ENCODE results near the gene BCAS1.

BCAS1 gene, protein sequence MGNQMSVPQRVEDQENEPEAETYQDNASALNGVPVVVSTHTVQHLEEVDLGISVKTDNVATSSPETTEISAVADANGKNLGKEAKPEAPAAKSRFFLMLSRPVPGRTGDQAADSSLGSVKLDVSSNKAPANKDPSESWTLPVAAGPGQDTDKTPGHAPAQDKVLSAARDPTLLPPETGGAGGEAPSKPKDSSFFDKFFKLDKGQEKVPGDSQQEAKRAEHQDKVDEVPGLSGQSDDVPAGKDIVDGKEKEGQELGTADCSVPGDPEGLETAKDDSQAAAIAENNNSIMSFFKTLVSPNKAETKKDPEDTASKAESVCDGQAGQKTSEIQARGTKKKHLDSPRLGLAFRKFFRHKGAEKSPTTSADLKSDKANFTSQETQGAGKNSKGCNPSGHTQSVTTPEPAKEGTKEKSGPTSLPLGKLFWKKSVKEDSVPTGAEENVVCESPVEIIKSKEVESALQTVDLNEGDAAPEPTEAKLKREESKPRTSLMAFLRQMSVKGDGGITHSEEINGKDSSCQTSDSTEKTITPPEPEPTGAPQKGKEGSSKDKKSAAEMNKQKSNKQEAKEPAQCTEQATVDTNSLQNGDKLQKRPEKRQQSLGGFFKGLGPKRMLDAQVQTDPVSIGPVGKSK

DNA sequence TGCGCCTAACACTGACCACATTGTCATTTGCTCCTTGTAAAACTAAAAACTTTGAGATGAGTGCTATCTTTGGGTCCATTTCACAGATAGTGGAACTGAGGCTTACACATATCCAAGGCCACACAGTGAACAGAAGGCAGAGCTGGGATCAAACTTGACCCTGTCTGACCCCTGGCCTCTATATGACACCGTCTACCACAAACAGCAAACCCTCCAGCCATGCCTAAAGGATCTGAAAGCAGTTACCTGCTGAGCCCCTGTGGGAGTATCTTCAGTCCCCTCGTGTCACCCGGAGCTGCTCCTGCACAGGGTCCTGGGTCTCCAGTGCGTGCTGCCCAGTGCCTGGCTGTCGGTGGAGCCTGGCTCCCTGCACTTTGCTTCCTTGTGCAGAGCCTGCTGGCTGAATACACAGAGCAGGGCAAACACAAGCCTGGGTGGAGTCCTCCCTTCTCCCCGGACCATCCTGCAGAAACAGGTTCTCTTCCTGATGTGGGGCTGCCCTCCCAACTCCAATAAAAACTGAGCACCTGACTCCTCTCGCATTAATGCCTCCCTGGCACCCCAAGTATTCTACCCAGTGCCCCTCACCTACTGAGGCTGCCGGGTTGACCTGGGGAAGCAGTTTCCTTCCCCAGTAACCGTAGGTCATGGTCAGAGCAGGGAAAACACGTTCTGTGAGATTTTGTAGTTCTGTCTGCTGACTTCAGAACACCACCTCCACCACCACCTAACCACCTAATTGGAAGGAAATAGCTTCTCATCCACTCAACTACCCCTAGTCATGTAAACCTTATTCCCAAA, at the start of gene BCAS1:
Gene BCAS1 (minus strand): TSS at position 408 of the 801 bp plus-strand sequence. CDS start 11,876 bp downstream, outside the sequence.
- no peak for DNase-seq

DNA sequence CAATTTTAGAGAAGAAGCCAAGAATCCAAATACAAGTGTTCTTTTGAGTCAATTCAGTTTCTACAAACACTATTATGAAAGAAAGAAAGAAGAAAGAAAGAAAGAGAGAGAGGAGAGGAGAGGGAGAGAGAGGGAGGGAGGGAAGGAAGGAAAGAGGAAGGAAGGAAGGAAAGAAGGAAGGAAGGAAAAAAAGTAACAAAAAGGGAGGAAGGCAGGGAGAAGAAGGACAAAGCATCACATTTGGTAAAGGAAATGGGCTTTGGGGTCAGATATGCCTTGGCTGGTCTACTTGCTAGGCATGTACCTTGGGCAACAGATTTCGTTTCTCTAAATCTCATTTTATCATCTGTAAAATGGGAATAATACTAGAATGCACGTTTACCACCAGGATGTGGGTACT, 49.4 kb upstream of the BCAS1 start:
- no peak for DNase-seq

DNA sequence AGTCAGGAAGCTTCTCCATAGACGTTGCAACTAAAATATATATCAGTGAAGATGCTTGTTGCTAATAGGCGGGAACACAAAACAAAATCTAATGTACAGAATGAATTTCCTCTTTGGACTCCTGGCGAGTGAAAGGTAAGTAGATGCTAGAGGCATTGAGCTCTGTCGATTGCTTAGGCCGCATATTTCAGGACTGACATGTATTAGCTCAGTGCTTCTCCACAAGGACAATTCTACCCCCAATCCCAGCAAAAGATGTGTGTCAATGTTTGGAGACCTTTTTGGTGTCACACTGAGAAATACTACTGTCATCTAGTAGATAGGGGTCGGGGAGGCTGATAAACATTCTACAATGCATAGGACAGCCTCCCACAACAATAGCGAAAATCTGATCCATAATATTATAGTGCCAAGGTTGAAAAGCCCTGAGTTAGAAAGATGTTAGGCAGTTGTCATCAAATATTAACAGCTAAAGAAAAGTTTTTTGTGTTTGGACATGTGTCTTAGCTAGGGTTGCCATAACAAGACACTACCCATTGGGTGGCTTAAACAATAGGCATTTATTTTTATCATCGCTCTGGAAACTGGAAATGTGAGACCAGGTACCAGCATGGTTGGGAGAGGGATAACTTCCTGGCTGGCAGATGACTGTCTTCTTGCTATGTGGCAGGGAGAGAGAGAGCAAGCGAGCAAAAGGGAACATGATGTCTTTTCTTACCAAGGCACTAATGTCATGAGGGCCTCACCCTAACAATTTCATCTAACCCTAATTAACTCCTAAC, 48.0 kb upstream of the BCAS1 start:
- no peak for DNase-seq

DNA sequence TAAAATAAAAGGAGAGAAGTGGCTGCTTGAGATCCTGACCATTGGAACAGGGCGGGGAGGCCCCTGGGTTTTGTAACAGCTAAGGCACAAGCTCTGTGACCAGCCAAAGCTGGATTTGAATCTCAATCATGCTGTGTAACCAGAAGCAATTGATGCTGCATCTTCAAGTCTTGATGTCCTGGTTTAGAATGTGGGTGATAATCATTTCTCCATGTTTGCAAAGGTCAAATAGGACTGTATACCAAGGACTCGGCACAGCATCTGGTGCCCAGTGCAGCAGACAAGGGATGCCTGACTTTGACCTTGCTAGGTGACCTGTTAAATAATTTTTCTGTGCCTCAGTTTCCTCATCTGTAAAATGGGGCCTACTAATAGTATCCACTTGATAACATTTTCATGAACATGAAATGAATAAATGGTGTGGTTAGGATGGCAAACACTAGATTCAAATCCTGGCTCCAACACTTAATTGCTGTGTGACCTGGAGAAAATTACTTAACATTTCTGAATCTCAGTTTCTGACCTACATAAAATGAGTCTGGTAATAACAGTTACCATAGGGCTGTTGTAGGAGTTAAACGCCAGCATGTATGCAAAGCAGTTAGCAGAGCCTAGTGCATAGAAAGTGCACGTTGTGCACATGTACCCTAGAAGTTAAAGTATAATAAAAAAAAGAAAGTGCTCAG, 46.3 kb upstream of the BCAS1 start:
- DNase-seq: no peak

DNA sequence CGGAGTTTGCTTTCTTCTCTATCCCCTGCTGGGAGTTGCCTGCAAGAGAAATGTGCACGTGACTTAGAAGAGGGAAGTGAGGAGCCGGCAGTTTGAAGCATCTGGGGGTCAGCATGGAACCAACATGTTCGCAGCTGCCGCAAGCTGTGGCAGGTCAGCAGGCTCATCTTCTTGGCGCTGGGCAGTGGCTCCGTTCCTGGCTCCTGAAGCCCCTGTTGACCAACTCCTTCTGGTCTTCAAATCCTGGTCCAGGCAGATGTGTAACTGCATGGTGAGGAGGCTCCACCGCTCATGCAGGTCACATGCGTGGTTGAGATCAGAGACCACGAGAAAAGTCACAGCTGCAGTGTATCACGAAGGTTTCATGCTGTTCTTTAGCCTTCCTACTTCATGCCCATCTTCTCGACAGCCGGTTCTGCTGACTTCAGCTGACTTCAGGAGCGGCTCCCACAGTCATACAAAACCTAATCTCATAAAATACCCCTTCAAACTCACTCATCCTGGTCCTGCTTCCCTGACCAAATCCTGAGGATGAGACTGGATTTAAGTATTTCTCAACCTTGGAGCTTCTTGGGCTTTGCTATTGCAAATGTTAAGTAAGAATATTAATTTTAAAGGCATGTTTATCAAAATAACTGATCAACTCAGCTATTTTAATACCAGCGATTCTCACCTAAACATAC, 44.9 kb upstream of the BCAS1 start:
- DNase-seq: no peak

DNA sequence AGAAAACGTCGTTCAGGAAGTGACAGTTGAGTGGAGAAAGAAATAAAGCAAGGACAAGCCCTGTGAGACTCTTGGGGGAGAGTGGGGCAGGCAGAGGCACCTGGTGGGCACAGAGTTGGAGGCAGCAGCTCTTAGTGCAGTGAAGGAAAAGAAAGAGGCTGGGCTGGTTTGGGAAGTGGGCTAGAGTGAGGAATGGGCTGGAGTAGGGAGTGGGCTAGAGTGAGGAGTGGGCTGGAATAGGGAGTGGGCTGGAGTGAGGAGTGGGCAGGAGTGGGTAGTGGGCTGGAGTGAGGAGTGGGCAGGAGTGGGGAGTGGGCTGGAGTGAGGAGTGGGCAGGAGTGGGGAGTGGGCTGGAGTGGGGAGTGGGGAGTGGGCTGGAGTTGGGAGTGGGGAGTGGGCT, 43.7 kb upstream of the BCAS1 start:
- no peak for DNase-seq

DNA sequence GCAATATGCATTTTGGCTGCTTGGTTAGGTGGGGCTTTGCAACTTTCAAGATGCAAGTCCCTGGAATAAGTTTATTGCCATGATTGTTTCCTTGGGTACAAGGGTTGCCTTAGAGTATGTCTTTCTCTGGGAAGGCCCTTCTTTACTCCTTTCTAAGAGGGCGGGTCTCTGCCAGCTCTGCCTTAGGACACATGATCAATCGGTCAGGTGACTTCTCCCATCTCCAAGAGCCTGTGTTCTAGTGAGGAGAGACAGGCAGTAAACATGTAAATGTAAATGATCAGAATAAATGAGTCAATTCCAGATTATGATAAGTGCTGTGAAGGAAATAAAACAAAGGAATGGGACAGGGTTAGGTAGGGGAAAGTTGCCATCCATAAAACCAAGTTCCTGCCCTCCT, 43.2 kb upstream of the BCAS1 start:
- no peak for DNase-seq

DNA sequence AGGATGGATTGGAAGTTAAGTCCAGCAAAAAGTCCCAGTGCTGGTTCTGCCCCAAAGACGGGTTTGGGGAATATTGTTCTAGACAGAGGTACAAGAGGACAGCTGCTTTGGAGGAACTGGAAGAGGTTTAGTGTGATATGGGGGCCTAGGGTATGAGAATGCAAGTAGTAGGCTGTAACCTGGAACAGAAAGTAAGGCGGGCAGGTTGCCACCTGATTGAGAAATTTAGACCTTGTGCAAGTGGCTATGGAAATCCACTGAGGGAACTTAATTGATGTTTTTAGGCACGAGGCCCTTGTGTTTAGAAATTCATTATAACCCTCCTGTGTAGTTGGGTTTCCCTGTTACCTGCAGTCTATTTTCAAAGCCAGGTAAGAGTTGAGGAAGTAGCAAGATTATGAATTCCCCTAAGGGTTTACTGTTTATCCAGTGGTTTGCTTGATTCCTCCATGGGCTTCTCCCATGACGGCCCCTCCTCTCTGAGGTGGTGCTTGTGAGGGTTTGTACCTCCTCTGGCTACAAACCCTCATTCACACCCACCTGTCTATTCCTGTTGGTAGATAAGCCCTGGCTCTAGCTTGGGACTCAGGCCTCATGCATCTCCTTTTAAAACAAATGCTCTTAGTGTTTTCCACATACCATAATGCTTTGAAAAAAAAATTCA, 42.0 kb upstream of the BCAS1 start:
- DNase-seq: no peak

DNA sequence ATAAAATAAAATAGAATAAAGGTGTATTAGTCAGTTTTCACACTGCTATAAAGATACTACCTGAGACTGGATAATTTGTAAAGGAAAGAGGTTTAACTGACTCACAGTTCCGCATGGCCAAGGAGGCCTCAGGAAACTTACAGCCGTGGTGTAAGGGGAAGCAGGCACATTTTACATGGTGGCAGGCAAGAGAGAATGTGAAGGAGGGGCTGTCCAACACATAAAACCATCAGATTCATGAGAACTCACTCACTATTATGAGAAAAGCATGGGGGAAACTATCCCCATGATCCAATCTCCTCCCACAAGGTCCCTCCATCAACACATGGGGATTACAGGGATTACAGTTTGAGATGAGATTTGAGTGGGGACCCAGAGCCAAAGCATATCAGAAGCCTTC, 41.1 kb upstream of the BCAS1 start:
- DNase-seq: no peak

DNA sequence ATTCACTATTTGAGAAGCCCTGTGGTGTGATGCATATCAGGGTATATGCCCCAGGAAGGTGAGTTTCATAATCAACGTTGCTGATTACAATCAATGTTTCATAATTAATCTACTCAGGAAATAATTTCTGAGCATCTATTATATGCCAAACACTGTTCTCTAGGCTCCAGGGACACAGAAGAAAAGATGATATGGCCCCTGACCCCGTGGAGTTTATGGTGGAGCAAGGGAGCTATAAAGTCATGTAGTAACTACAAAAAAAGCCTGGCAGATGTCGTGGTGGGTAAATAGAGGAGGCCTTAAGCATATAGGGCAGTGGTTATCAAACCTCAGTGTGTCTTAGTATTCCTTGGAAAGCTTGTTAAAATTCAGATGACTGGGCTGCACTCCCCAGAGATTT, 40.1 kb upstream of the BCAS1 start:
- DNase-seq: no peak

DNA sequence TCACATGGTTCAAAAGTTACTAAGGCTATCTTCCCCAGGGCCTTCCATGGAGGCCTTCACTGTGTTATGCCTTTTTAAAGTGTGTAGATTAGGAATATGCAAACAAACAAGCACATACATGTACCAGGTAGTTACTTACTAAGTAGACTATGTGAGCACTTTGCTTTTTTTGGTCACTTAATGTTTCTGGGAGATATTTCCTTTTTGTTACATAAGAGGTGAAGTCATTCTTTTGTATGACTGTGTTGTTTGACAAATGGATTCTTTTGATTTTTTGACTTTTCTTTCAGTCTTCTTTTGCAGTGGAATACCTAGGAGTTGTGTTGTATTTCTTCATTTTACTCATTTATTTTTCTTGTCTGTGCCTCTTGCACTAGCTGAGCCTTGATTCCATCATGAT, 39.6 kb upstream of the BCAS1 start:
- no peak for DNase-seq

DNA sequence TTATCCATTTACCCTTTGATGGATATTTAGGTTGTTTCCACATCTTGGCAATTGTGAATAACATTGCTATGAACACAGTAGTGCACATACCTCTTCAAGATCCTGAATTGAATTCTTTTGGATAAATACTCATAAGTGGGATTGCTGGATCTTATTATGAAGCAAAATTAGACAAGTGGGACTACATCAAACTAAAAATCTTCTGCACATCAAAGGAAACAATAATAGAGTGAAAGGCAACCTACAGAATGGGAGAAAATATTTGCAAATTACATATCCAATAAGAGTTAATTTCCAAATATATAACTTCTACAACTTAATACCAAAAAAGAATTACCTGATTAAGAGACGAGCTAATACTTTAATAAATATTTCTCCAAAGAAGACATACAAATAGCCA, 38.4 kb upstream of the BCAS1 start:
- DNase-seq: no peak

DNA sequence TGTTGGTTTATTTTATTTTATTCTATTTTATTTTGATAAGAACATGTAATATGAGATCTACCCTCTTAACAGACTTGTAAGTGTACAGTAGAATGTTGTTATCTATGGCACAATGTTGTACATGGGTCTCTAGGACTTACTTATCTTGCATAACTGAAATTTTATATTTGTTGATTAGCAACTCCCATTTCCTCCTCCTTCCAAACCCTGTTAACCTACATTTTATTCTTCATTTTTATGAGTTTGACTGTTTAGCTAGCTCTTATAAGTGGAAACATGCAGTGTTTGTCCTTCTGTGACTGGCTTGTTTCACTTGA, 37.9 kb upstream of the BCAS1 start:
- no peak for DNase-seq

DNA sequence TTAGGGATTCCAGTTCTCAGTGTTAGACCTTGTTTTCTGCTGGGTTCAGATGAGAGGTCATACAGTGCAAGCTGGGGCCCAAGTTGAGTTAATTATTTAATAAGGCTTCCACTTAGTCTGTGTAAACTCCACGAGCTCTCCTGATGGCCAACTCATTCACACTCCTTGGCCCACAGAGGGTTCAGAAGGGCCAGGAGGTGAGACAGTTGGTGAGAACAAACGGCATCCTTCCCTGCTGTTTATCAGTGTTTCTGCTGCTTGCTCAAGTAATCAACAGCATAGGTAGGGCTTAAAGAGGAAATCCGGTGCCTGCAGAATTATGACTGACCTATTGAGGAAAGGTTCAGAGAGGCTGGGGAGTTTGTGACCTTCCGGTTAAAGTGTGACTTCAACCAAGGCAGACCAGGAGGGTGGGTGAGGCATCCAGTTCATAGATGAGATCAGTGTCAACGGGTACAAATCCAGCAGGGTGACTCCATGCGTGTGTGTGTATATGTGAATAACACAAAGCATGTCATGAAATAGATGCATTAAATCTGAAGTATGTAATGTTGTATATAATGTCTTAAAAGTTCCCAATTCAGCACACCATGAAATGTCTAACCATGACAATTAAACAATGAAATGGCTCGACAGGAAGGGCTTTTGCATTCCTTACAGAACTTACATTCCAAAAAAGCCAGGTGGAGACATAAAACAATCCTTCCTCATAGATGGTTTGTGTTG, 37.4 kb upstream of the BCAS1 start:
- DNase-seq: no peak

DNA sequence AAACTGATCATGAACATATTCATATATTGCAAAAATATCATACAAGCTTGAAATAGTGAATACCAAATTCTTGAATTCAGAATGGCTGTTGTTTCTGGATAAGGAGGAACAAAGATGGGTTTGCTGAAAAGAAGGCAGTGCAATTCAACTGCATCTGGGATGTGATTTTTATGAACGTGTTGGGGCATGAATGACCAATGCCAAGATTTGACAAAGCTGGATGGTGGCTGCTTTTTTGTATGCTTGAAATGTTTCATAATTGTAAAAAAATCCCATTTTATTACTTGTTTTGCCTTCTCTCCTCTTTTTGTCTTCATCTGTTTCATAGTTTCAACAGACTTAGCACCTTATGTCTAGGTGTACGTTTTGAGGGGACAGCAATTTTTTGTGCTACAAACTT, 36.8 kb upstream of the BCAS1 start:
- DNase-seq: no peak

DNA sequence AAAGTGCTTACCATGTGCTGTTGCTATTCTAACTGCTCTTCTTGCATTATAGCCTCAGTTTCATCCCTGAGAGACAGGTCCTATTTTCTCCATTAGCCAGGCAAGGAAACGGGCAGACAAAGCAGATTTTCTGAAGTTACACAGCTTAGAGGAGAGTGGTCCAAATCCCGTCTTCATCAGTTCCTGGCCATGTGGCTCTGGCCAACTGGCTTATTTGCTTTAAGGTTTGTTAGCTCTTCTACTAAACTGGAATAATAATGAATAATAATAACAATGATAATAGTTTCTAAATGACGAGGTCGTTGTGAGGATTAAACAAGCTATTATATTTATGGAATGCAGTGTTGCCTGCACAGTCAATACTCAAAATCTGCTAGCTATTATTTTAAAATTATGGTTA, 35.8 kb upstream of the BCAS1 start:
- no peak for DNase-seq

DNA sequence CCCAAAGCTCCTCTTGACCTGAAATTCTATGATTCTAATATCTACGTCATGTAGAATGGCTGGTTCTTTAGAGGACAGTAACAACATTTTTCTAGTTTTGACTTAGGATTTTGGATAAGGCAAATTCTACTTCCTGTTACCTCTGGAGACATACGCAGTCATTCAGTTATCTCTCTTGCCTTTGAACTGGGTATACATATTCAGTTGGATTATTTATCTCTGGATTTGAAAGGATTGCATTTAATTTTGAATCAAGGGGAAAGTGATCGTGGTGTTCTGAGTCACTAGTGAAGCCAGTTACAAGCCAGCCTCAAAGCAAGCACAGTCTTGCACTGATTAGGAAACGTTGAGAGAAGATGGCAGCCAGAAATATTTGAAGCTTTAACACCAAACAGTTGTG, 35.3 kb upstream of the BCAS1 start:
- no peak for DNase-seq

DNA sequence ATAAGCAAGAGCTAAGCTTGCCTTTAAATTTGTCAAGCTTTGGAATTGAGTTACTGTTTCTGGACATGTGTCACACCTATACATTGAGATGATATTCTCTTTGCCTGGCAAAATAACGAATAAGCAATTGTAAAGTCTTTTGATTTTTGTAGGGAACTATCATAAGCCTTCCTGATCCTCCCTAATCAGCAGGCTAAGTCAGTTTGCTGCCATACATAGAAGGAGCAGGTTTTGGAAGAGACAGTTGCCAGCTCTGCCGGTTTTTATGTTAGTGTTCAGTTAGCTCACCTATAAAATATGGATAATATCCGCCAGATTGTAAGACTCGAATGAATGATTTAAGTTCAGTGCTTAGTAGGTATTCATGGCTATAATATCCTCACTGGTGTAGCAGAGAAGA, 34.4 kb upstream of the BCAS1 start:
- no peak for DNase-seq

DNA sequence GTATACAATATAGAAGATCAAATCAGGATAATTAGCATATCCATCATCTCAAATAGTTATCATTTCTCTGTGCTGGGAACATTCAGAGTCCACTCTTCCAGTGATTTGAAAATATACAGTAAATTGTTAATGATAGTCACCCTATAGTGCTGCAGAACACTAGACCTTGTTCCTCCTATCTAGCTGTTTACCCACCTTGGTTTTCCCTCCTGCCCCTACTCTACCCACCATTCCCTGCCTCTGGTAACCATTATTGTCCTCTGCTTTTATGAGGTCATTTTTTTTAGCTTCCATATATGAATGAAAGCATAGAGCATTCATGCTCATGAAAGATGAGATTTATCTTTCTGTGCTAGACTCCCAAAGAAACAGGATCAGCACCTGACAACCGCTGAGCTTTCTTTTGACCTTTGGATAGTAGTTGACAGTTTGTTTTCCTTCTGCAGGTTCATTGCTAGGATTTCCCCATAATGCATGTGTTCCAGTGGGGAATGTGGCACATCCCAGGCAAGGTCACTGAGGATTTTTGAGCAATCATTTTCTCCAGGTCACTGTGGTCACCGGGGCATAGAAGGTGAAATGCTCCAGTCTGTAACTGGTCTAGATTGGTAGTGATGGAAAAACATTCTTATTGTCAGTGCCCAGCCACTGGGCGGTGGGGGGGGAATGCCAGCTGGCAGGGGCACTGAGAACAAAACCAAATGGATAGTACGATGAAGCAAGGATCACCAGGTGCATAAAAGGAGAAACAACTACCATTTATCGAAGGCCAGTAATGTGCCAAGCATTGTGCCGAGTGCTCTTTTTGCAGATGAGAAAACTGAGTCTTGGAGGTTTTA, 33.6 kb upstream of the BCAS1 start:
- no peak for DNase-seq

All from NCI-H446 (cell line).